ENCODE data around the gene ST3GAL4. TPM values are rescaled to one million over a fixed set of nuclear protein-coding genes. Genes with fewer than 3 reads are reported as not detected.

The ST3GAL4 gene
- total and polyA plus RNA-seq, 9 of the 15 experiments (the other 6 are each of a cell fraction or from before 2014, with no cell fraction given) = 0.27 to 22.9 (median 10.5) TPM

DNA sequence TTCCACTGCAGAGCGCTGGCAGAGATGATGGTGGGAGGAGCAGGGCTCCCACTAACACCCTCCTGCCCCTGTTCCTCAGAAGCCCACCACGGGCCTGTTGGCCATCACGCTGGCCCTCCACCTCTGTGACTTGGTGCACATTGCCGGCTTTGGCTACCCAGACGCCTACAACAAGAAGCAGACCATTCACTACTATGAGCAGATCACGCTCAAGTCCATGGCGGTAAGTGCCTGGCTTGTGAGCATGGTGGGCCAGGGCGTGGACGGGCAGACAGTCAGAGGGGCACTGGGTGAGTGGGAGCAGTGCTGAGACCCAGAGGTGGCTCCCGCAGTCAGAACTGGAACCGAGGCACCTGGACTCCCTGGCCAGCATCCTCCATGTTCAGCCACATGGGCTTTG is 57.9 kb downstream of the ST3GAL4 start:
- Histone ChIP-seq H3K9me3 (replicated peaks; ENCODE audit: control insufficient read depth, insufficient read depth, low read depth, low read length) (no peaks in the 10 kb centered on the region), H3K4me3 (no peak overlapping the region), H4K20me1 (replicated peaks; ENCODE audit: control insufficient read depth, insufficient read depth, low read length) (peaks cover 23% of the 10 kb centered on the region), H2AFZ (ENCODE audit: low read depth, low read length) (no peak overlapping the region), H3K36me3 (ENCODE audit: control insufficient read depth, insufficient read depth, low read length) (no peaks in the 10 kb centered on the region), H3K27me3 (ENCODE audit: control insufficient read depth in 2 of 2, insufficient read depth in 2 of 2, low read length in 2 of 2) (no peaks in the 10 kb centered on the region), H3K79me2 (ENCODE audit: control insufficient read depth, insufficient read depth, low read length) (no peaks in the 10 kb centered on the region), H3K27ac (ENCODE audit: extremely low read depth, low read depth, low read length) (no peak overlapping the region), H3K4me1 (replicated peaks in 1 of 2; ENCODE audit: control insufficient read depth in 2 of 2, insufficient read depth in 2 of 2, low read length in 2 of 2) (no peaks in the 10 kb centered on the region), H3K9me1 (ENCODE audit: control insufficient read depth, insufficient read depth, low read length) (peaks cover 2% of the 10 kb centered on the region), H3K4me2 (ENCODE audit: insufficient read depth, low read length) (no peak overlapping the region), H3K9ac (ENCODE audit: insufficient read depth in 1 of 2, low read depth in 2 of 2, low read length in 2 of 2) (no peak overlapping the region)
- ATAC-seq (no peak), FAIRE-seq (no peak), DNase-seq (ENCODE audit: extremely low read depth in 1 of 4, low spot score in 3 of 4) (no peak)
- TF ChIP-seq SETDB1 (IDR thresholded peaks at IDR 0.05; ENCODE audit: low read length) (no peak), ZNF3 (CRISPR knock-in tag; IDR thresholded peaks at IDR 0.05) (no peak), BRD9 (IDR thresholded peaks at IDR 0.05; ENCODE audit: low read depth, partially characterized antibody) (no peak), SMAD1 (IDR thresholded peaks at IDR 0.05; ENCODE audit: low read depth, low read length, partially characterized antibody) (no peak), ZNF398 (CRISPR knock-in tag; IDR thresholded peaks at IDR 0.05) (no peak), NFYB (IDR thresholded peaks at IDR 0.05; ENCODE audit: extremely low read depth, insufficient read length) (no peak), ILK (tag; IDR thresholded peaks at IDR 0.05; ENCODE audit: borderline replicate concordance, low read depth) (no peak), ZBTB1 (CRISPR knock-in tag; IDR thresholded peaks at IDR 0.05; ENCODE audit: borderline replicate concordance, low read depth) (no peak), FOXP4 (CRISPR knock-in tag; IDR thresholded peaks at IDR 0.05; ENCODE audit: borderline replicate concordance) (no peak), FOXA1 (IDR thresholded peaks at IDR 0.05; ENCODE audit: borderline replicate concordance) (no peak)
- CTCF ChIA-PET (ENCODE audit: low intra/inter-chr PET ratio) = no interaction called here
- 92% methylated on average over 8 of the region's 11 CpGs for WGBS (ENCODE audit: insufficient coverage, low coverage, missing lambda C conversion rate)
- in situ Hi-C loops (cut with MboI) (loop anchor here (25.0 kb wide), 1 partner anchor 101 kb away; the partner anchor contains the start of gene DCPS), intact Hi-C loops (cut with micrococcal nuclease) (no loop called here)
- BruUV-seq (replicated peaks) = no TSS peak
- POLR2A ChIA-PET = interaction anchor here (0.7 to 0.8 kb wide), 2 partner anchors 16 to 347 kb away, joined by 3 read pairs; no protein-coding TSS in a partner anchor

Data from K562 (cell line).